ENCODE results near the gene COL25A1. TPM values are rescaled to one million over a fixed set of nuclear protein-coding genes. Genes with fewer than 3 reads are reported as not detected.

COL25A1 gene
- total and polyA plus RNA-seq, 11 donors, result 0.19 to 1.8 (median 0.50) TPM

DNA sequence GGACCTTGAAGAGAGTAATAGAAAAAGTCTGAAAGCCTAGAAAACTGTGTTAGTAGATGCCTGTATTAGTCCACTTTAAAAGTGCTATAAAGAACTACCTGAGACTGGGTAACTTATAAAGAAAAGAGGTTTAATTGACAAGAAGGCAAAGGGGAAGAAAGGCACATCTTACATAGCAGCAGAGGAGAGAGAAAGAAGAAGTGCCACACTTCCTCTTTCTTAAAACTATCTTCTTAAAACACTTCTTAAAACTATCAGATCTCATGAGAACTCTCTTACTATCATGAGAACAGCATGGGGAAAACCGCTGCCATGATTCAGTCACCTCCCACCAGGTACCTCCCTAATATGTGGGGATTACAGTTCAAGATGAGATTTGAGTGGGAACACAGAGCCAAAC lies 18.8 kb upstream of the COL25A1 start:
- Histone ChIP-seq H3K4me3 (no peak overlapping the region), H3K27ac (no peak overlapping the region), H3K4me1 (no peaks in the 10 kb centered on the region), H3K36me3 (no peaks in the 10 kb centered on the region), H3K9me3 (peaks cover 0 to 29% (median 7%) of the 10 kb centered on the region in 12 donors), H3K27me3 (no peaks in the 10 kb centered on the region)
- no peak for ATAC-seq
- intact Hi-C loops (cut with DNase I), result no loop called here
- DNase-seq, result no peak
- TF ChIP-seq, protein P1, sequence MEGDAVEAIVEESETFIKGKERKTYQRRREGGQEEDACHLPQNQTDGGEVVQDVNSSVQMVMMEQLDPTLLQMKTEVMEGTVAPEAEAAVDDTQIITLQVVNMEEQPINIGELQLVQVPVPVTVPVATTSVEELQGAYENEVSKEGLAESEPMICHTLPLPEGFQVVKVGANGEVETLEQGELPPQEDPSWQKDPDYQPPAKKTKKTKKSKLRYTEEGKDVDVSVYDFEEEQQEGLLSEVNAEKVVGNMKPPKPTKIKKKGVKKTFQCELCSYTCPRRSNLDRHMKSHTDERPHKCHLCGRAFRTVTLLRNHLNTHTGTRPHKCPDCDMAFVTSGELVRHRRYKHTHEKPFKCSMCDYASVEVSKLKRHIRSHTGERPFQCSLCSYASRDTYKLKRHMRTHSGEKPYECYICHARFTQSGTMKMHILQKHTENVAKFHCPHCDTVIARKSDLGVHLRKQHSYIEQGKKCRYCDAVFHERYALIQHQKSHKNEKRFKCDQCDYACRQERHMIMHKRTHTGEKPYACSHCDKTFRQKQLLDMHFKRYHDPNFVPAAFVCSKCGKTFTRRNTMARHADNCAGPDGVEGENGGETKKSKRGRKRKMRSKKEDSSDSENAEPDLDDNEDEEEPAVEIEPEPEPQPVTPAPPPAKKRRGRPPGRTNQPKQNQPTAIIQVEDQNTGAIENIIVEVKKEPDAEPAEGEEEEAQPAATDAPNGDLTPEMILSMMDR (IDR thresholded peaks at IDR 0.05), result no peak
- no peak for TF ChIP-seq POLR2A (IDR thresholded peaks at IDR 0.05)
- 74 to 90% (median 84%) methylated on average over 1 of the region's 1 CpG for WGBS, 4 donors

DNA sequence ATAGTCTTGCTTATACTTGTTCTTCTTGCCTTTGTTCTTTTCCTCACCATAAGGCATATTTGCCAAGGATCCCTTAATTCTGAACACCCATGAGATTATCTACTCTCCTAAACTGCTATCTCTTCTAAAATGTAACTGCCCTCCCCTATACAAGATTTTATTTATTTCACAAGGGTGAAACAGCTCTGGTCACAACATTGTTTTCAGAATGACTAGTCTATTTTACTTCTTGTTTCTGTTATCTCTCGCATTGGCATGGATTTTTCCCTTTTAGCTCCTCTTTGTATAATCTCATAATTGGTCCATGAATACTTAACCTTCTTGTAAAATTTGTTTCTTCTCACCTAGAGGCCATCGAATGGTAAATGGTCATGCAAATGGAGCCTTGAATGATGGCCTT lies 17.2 kb upstream of the COL25A1 start:
- Histone ChIP-seq H3K27ac (no peak overlapping the region), H3K36me3 (no peaks in the 10 kb centered on the region), H3K4me1 (no peaks in the 10 kb centered on the region), H3K4me3 (no peak overlapping the region), H3K27me3 (no peaks in the 10 kb centered on the region), H3K9me3 (peaks cover 0 to 29% (median 7%) of the 10 kb centered on the region in 12 donors)
- intact Hi-C loops (cut with DNase I), result no loop called here
- TF ChIP-seq POLR2A (IDR thresholded peaks at IDR 0.05), result no peak
- TF ChIP-seq, protein P1 (IDR thresholded peaks at IDR 0.05), result no peak
- 89 to 92% (median 90%) methylated on average over 2 of the region's 2 CpGs for WGBS, 4 donors
- DNase-seq, result no peak
- ATAC-seq, result no peak

GRCh38 chr4:109319156-109319555 lies 16.7 kb upstream of the COL25A1 start:
- intact Hi-C loops (cut with DNase I), result no loop called here
- H3K4me1 ChIP-seq, result no peaks in the 10 kb centered on the region
- no peak overlapping the region for H3K27ac ChIP-seq
- no peaks in the 10 kb centered on the region for H3K27me3 ChIP-seq
- 73 to 86% (median 77%) methylated on average over 2 of the region's 2 CpGs for WGBS, 4 donors
- TF ChIP-seq POLR2A (IDR thresholded peaks at IDR 0.05), result no peak
- TF ChIP-seq, protein P1 (IDR thresholded peaks at IDR 0.05), result no peak
- H3K4me3 ChIP-seq, result no peak overlapping the region
- H3K36me3 ChIP-seq, result no peaks in the 10 kb centered on the region
- no peak for ATAC-seq
- DNase-seq, result no peak
- peaks cover 0 to 27% (median 6%) of the 10 kb centered on the region in 12 donors for H3K9me3 ChIP-seq

DNA sequence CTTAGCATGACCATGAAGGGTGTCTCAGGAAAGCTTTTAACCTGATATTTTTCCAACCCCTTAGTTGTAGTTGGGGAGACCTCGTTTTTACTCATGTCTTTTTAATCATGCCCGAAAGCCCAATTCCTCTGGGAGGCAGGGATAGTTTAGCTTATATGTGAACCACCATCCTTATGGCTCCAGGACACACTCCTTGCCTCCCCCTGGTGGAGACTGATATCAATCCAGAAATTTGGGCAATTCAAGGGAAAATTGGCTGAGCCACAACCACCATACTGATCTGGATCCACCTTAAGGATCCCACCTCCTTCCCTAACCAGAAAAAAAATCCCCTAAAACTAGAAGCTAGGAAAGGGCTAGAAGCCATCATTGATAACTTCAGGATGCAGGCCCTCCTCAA lies 13.4 kb upstream of the COL25A1 start:
- intact Hi-C loops (cut with DNase I), result no loop called here
- Histone ChIP-seq H3K4me1 (no peaks in the 10 kb centered on the region), H3K36me3 (no peaks in the 10 kb centered on the region), H3K27ac (no peak overlapping the region), H3K4me3 (no peak overlapping the region), H3K27me3 (no peaks in the 10 kb centered on the region), H3K9me3 (peaks cover 0 to 32% (median 10%) of the 10 kb centered on the region in 12 donors)
- WGBS, 4 donors, result 82 to 91% (median 86%) methylated on average over 2 of the region's 2 CpGs
- TF ChIP-seq, protein P1 (IDR thresholded peaks at IDR 0.05), result no peak
- no peak for TF ChIP-seq POLR2A (IDR thresholded peaks at IDR 0.05)
- DNase-seq (no peak), ATAC-seq (no peak)

All from heart left ventricle (tissue), 16 donors.